ENCODE measurements around the gene CCSAP. TPM values are rescaled to one million over a fixed set of nuclear protein-coding genes. Genes with fewer than 3 reads are reported as not detected.

CCSAP gene
- total and polyA plus RNA-seq, 2 of the 4 experiments (the other 2 are of a cell fraction), result 2.3 to 3.8 TPM

- H3K4ac ChIP-seq (ENCODE audit: low read depth, low read length), result no peak overlapping the region
- no peaks in the 10 kb centered on the region for H3K79me1 ChIP-seq (ENCODE audit: low read depth in 1 of 2, low read length in 2 of 2)
- H4K5ac ChIP-seq (ENCODE audit: low read depth, low read length), result no peak overlapping the region
- no peak overlapping the region for H4K91ac ChIP-seq (ENCODE audit: insufficient read depth, low read depth, low read length)
- TF ChIP-seq POLR2A (IDR thresholded peaks at IDR 0.05; ENCODE audit: low read depth, low read length) (no peak), USF2 (IDR thresholded peaks at IDR 0.05; ENCODE audit: low read depth, low read length) (no peak), NFE2L2 (IDR thresholded peaks at IDR 0.05; ENCODE audit: low read depth, low read length) (no peak), MAZ (IDR thresholded peaks at IDR 0.05; ENCODE audit: borderline replicate concordance, low read depth, low read length) (no peak), RAD21 (IDR thresholded peaks at IDR 0.05; ENCODE audit: low read length) (no peak), RFX5 (IDR thresholded peaks at IDR 0.05; ENCODE audit: low read depth, low read length) (no peak), CTCF (conservative IDR thresholded peaks at IDR 0.05; ENCODE audit: low read depth, low read length) (no peak), MXI1 (IDR thresholded peaks at IDR 0.05; ENCODE audit: borderline replicate concordance, low read depth, low read length) (no peak), MAFK (IDR thresholded peaks at IDR 0.05; ENCODE audit: low read depth, low read length) (no peak), SMC3 (IDR thresholded peaks at IDR 0.05; ENCODE audit: low read depth, low read length) (no peak), ELK1 (IDR thresholded peaks at IDR 0.05; ENCODE audit: borderline replicate concordance, low read depth, low read length) (no peak), RCOR1 (IDR thresholded peaks at IDR 0.05; ENCODE audit: insufficient replicate concordance, low read length) (no peak), FOS (IDR thresholded peaks at IDR 0.05; ENCODE audit: low read depth, low read length) (no peak), CHD1 (IDR thresholded peaks at IDR 0.05; ENCODE audit: low read depth, low read length) (no peak), BHLHE40 (IDR thresholded peaks at IDR 0.05; ENCODE audit: low read depth, low read length) (no peak)
- intact Hi-C loops (cut with micrococcal nuclease), result no loop called here
- no peaks in the 10 kb centered on the region for H3K9me3 ChIP-seq (ENCODE audit: control insufficient read depth, insufficient read depth, low read length)
- dilution Hi-C loops (cut with HindIII; ENCODE audit: low sequenced_read_pairs, unreplicated experiment), result no loop called here
- no peak overlapping the region for H2AFZ ChIP-seq (replicated peaks; ENCODE audit: low read length, poor library complexity)
- POLR2A ChIA-PET (ENCODE audit: unreplicated experiment), result no interaction called here
- CTCF ChIA-PET, result no interaction called here
- H3K4me2 ChIP-seq (ENCODE audit: low read depth, low read length), result no peak overlapping the region
- H3K9me1 ChIP-seq (ENCODE audit: insufficient read depth, low read length), result peaks cover 5% of the 10 kb centered on the region; the same call in 1 of the 2 replicates
- ATAC-seq (ENCODE audit: low read depth) (no peak), DNase-seq (no peak)
- no TSS peak for BruUV-seq (replicated peaks)
- H3K4me3 ChIP-seq (ENCODE audit: insufficient read depth, low read depth, low read length), result no peak overlapping the region
- H4K20me1 ChIP-seq (ENCODE audit: insufficient read depth, low read length), result no peaks in the 10 kb centered on the region
- 64% methylated on average over 3 of the region's 8 CpGs; no CpG with 5 or more reads in 1 of the 2 experiments for WGBS, 2 experiments (ENCODE audit: extremely low coverage in 2 of 2, insufficient read length in 1 of 2)
- H3K9ac ChIP-seq (ENCODE audit: low read depth, low read length), result no peak overlapping the region
- in situ Hi-C loops (cut with MboI; ENCODE audit: low sequenced_read_pairs), result no loop called here
- H3K23ac ChIP-seq (ENCODE audit: low read depth, low read length), result no peak overlapping the region
- H2AK9ac ChIP-seq (replicated peaks; ENCODE audit: low read depth, low read length, poor library complexity), result peak overlapping the region; percentile 21
- no peak overlapping the region for H2BK5ac ChIP-seq (ENCODE audit: low read depth, low read length, poor library complexity, severe bottlenecking)
- no peak overlapping the region for H3K18ac ChIP-seq (ENCODE audit: low read depth, low read length)
- no peaks in the 10 kb centered on the region for H3K36me3 ChIP-seq (ENCODE audit: control insufficient read depth, insufficient read depth, low read length)
- H3K27me3 ChIP-seq (ENCODE audit: control insufficient read depth, insufficient read depth, low read length), result no peaks in the 10 kb centered on the region; the same call in 1 of the 2 replicates
- no peak overlapping the region for H3K56ac ChIP-seq (ENCODE audit: extremely low read depth, insufficient read depth, low read length)
- no peak overlapping the region for H2BK120ac ChIP-seq (ENCODE audit: low read depth, low read length)
- no peak overlapping the region for H2AK5ac ChIP-seq (ENCODE audit: low read depth, low read length)
- no peak overlapping the region for H2BK20ac ChIP-seq (ENCODE audit: low read depth, low read length)
- H2BK15ac ChIP-seq (ENCODE audit: low read depth, low read length), result no peak overlapping the region
- H3K14ac ChIP-seq (replicated peaks; ENCODE audit: low read depth, low read length), result no peak overlapping the region
- H3K27ac ChIP-seq (ENCODE audit: insufficient read depth, low read length), result no peak overlapping the region
- peaks cover 6% of the 10 kb centered on the region; the same call in 1 of the 2 replicates for H3K4me1 ChIP-seq (ENCODE audit: control insufficient read depth, insufficient read depth, low read length)
- no peak overlapping the region for H4K8ac ChIP-seq (ENCODE audit: low read depth in 2 of 2, low read length in 2 of 2)
Observed at GRCh38 chr1:229381234-229381633, 38.4 kb upstream of the CCSAP start.

Data from IMR-90 (cell line).